DND-41 (cell line): ENCODE results near the gene TMEM19.

Experiments used
- ATAC-seq: fragments of 200-7000 bp; cut with Tn5 transposase; 3 replicates; pipeline ENCODE4 v1.9.1; 2021; ENCODE audit warnings: low read depth; ENCODE audit not compliant: insufficient read depth
- DNase-seq: peaks from one replicate; pipeline ENCODE4 v3.0.0-alpha.2; 2020
- H2AFZ ChIP-seq: 2 replicates; pipeline ENCODE4 v1.6.0; 2012; ENCODE audit warnings: low read depth, low read length
- H3K27ac ChIP-seq: 2 replicates; pipeline ENCODE4 v1.5.1; 2012; ENCODE audit warnings: low read length, inconsistent platforms
- H3K27me3 ChIP-seq: fragments of 200-600 bp; sonication (generic); 2 replicates; pipeline ENCODE4 v1.6.0; 2012; ENCODE audit warnings: low read length, mild to moderate bottlenecking, inconsistent platforms; ENCODE audit not compliant: insufficient read depth, poor library complexity
- H3K36me3 ChIP-seq: 2 replicates; pipeline ENCODE4 v1.5.1; 2012; ENCODE audit warnings: low read length, inconsistent platforms; ENCODE audit not compliant: insufficient read depth
- H3K4me1 ChIP-seq: 2 replicates; pipeline ENCODE4 v1.5.1; 2012; ENCODE audit warnings: mild to moderate bottlenecking, low read length; ENCODE audit not compliant: insufficient read depth
- H3K4me2 ChIP-seq: 2 replicates; pipeline ENCODE4 v1.6.0; 2012; ENCODE audit warnings: mild to moderate bottlenecking, moderate library complexity, low read length, inconsistent platforms; ENCODE audit not compliant: insufficient read depth
- H3K4me3 ChIP-seq, 2 experiments: fragments of 200-600 bp in 1 of 2; shearing (Covaris generic) in 1 of 2; 2 replicates each; pipeline ENCODE4 v1.5.1; 2012 to 2016; ENCODE audit warnings: inconsistent platforms in 2 of 2, low read length in 2 of 2, mild to moderate bottlenecking in 2 of 2, low read depth in 1 of 2, moderate library complexity in 1 of 2
- H3K79me2 ChIP-seq: 2 replicates; pipeline ENCODE4 v1.6.0; 2012; ENCODE audit warnings: low read length, inconsistent platforms; ENCODE audit not compliant: insufficient read depth
- H3K9ac ChIP-seq: 2 replicates; pipeline ENCODE4 v1.6.0; 2012; ENCODE audit warnings: low read depth, mild to moderate bottlenecking, inconsistent platforms, low read length, moderate library complexity
- H3K9me3 ChIP-seq: 2 replicates; pipeline ENCODE4 v1.5.1; 2012; ENCODE audit warnings: low read length, moderate library complexity, mild to moderate bottlenecking, inconsistent platforms; ENCODE audit not compliant: insufficient read depth, severe bottlenecking
- H4K20me1 ChIP-seq: 2 replicates; pipeline ENCODE4 v1.6.0; 2012; ENCODE audit warnings: low read length; ENCODE audit not compliant: insufficient read depth
- CTCF ChIP-seq: IDR thresholded peaks from 2 replicates; pipeline ENCODE4 v1.5.1; 2012; ENCODE audit warnings: borderline replicate concordance, low read length, moderate library complexity, mild to moderate bottlenecking; ENCODE audit not compliant: poor library complexity, severe bottlenecking; ENCODE audit errors: extremely low read depth
- EZH2 ChIP-seq: IDR thresholded peaks from 3 replicates; pipeline ENCODE4 v1.6.1; 2012; ENCODE audit warnings: borderline replicate concordance, low read depth, mild to moderate bottlenecking, moderate library complexity, low read length, inconsistent platforms; ENCODE audit not compliant: severe bottlenecking

Gene TMEM19

GRCh38 chr12:71725011-71725410, 39.1 kb downstream of the TMEM19 start:
- Histone ChIP-seq H3K9me3 (no peaks in the 10 kb centered on the region), H3K79me2 (no peaks in the 10 kb centered on the region), H3K4me1 (no peaks in the 10 kb centered on the region), H4K20me1 (no peaks in the 10 kb centered on the region), H3K4me3 (no peak overlapping the region), H3K4me2 (no peak overlapping the region), H3K9ac (no peak overlapping the region), H3K36me3 (no peaks in the 10 kb centered on the region), H3K27ac (no peak overlapping the region), H3K27me3 (no peaks in the 10 kb centered on the region), H2AFZ (no peak overlapping the region)
- TF ChIP-seq EZH2 (no peak), CTCF (no peak)
- DNase-seq (no peak), ATAC-seq (no peak)

GRCh38 chr12:71726548-71726947, 40.7 kb downstream of the TMEM19 start:
- H3K9me3 ChIP-seq: no peaks in the 10 kb centered on the region
- H3K9ac ChIP-seq: no peak overlapping the region
- ATAC-seq (no peak), DNase-seq (no peak)
- no peaks in the 10 kb centered on the region for H3K36me3 ChIP-seq
- no peak for TF ChIP-seq CTCF
- no peak for TF ChIP-seq EZH2
- H3K79me2 ChIP-seq: no peaks in the 10 kb centered on the region
- H3K4me2 ChIP-seq: no peak overlapping the region
- H3K4me1 ChIP-seq: no peaks in the 10 kb centered on the region
- no peaks in the 10 kb centered on the region for H4K20me1 ChIP-seq
- no peak overlapping the region for H3K27ac ChIP-seq
- no peak overlapping the region for H2AFZ ChIP-seq
- no peaks in the 10 kb centered on the region for H3K27me3 ChIP-seq
- no peak overlapping the region for H3K4me3 ChIP-seq

GRCh38 chr12:71727958-71728357, 42.1 kb downstream of the TMEM19 start:
- Histone ChIP-seq H3K36me3 (no peaks in the 10 kb centered on the region), H3K9ac (no peak overlapping the region), H4K20me1 (no peaks in the 10 kb centered on the region), H3K27ac (no peak overlapping the region), H3K4me2 (no peak overlapping the region), H3K4me1 (no peaks in the 10 kb centered on the region), H3K4me3 (no peak overlapping the region), H3K79me2 (no peaks in the 10 kb centered on the region), H3K9me3 (no peaks in the 10 kb centered on the region), H3K27me3 (no peaks in the 10 kb centered on the region), H2AFZ (no peak overlapping the region)
- TF ChIP-seq CTCF: no peak
- no peak for TF ChIP-seq EZH2
- DNase-seq: no peak
- no peak for ATAC-seq

GRCh38 chr12:71730936-71731335, 45.1 kb downstream of the TMEM19 start:
- H3K27me3 ChIP-seq: no peaks in the 10 kb centered on the region
- no peaks in the 10 kb centered on the region for H4K20me1 ChIP-seq
- TF ChIP-seq CTCF (no peak), EZH2 (no peak)
- H2AFZ ChIP-seq: no peak overlapping the region
- H3K9me3 ChIP-seq: no peaks in the 10 kb centered on the region
- no peaks in the 10 kb centered on the region for H3K4me1 ChIP-seq
- no peak overlapping the region for H3K9ac ChIP-seq
- H3K4me2 ChIP-seq: no peak overlapping the region
- no peak overlapping the region for H3K27ac ChIP-seq
- ATAC-seq (no peak), DNase-seq (no peak)
- H3K36me3 ChIP-seq: no peaks in the 10 kb centered on the region
- no peaks in the 10 kb centered on the region for H3K79me2 ChIP-seq
- no peak overlapping the region for H3K4me3 ChIP-seq
